Esophagus muscularis mucosa (tissue), 4 donors: ENCODE results near the gene GMDS. TPM values are rescaled to one million over a fixed set of nuclear protein-coding genes. Genes with fewer than 3 reads are reported as not detected.

ENCODE experiments used
- DNase-seq: peaks from one replicate; pipeline ENCODE4 v3.0.0-alpha.2; 2017; ENCODE audit errors: extremely low spot score
- H3K27ac ChIP-seq, 4 donors: fragments of 200-600 bp; sonication (generic); replicated peaks in 1 of 4; 1 replicate in 3 of 4; 2 replicates in 1 of 4; pipeline ENCODE4 v1.5.1; 2016 to 2019; ENCODE audit warnings: mild to moderate bottlenecking in 1 of 4
- H3K27me3 ChIP-seq, 4 donors: fragments of 200-600 bp; sonication (generic); one replicate each; pipeline versions ENCODE4 v1.5.1 to v1.6.0; 2016 to 2019
- H3K36me3 ChIP-seq, 4 donors: fragments of 200-600 bp; sonication (generic); one replicate each; pipeline ENCODE4 v1.5.1; 2016 to 2019
- H3K4me1 ChIP-seq, 4 donors: fragments of 200-600 bp; sonication (generic); one replicate each; pipeline ENCODE4 v1.5.1; 2016 to 2019
- H3K4me3 ChIP-seq, 4 donors: fragments of 200-600 bp; sonication (generic); 1 replicate in 2 of 4; 2 replicates in 2 of 4; pipeline ENCODE4 v1.5.1; 2016 to 2019; ENCODE audit warnings: mild to moderate bottlenecking in 4 of 4, moderate library complexity in 1 of 4
- H3K9me3 ChIP-seq, 4 donors: fragments of 200-600 bp; sonication (generic); 1 replicate in 3 of 4; 2 replicates in 1 of 4; pipeline ENCODE4 v1.5.1; 2016 to 2019
- EP300 ChIP-seq: sonication (generic); formaldehyde crosslinking; IDR thresholded peaks from one replicate; pipeline ENCODE4 v1.6.1; 2017; ENCODE audit warnings: antibody characterized with exemption
- POLR2A ChIP-seq: fragments of 450-650 bp; IDR thresholded peaks from one replicate; pipeline ENCODE4 v1.6.1; 2017; ENCODE audit warnings: antibody characterized with exemption, moderate library complexity, mild to moderate bottlenecking, low read depth
- POLR2AphosphoS5 ChIP-seq, 2 donors: sonication (generic); formaldehyde crosslinking; IDR thresholded peaks; one replicate each; pipeline ENCODE4 v1.6.1; 2017; ENCODE audit warnings: antibody characterized with exemption in 2 of 2
- WGBS: methylation state at CpG from one replicate; pipeline ENCODE4 v1.1.5; 2018; 5-methylcytosine and 5-hydroxymethylcytosine counted together
- intact Hi-C: fragments of 100-400 bp; cut with DNase I; formaldehyde crosslinking; loops from one replicate; pipeline ENCODE4 v1.15.1; 2023
- total RNA-seq, 4 donors: library from RNA; depleted of rRNA; stranded (reverse); fragments of >200 nt; gene quantifications; one replicate each; pipeline versions ENCODE4 v1.1.0 to v1.2.1, GENCODE V29; 2016
- TF ChIP-seq, protein P1 (sequence below), 3 experiments: fragments of 200-600 bp in 2 of 3; fragments of 450-650 bp in 1 of 3; sonication (generic) in 2 of 3; IDR thresholded peaks; one replicate each; pipeline ENCODE4 v1.5.1; 2017 to 2019; ENCODE audit warnings: antibody characterized with exemption in 3 of 3, mild to moderate bottlenecking in 2 of 3, moderate library complexity in 1 of 3

Gene GMDS
- total RNA-seq, 4 donors from 2014 or later, result 3.6 to 14.1 (median 6.0) TPM

DNA sequence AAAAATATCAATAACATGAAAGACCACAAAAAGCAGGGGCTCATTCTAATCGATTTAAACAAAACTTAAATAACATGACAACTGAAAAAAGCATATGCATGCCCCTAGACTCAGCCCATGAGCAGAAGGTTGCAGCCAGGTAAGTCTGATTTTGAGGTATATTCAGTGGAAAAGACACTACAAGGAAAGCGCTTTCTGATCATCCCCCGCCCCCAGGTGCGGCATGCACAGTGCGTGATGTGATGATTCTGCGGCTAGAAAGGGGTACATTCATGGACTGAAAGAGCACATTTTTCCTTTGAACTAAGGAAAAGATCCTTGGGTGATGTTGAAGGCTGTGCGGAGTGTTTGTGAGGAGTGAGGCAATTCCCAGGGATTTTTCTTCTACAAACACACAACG lies 652.6 kb downstream of the GMDS start:
- intact Hi-C loops, result loop anchor here (10.0 kb wide), 1 partner anchor 1152 kb away; no protein-coding TSS in a partner anchor
- Histone ChIP-seq H3K4me1 (peaks cover 6 to 10% (median 8%) of the 10 kb centered on the region in 4 donors), H3K36me3 (no peaks in the 10 kb centered on the region), H3K4me3 (no peak overlapping the region), H3K27me3 (peaks cover 0 to 30% (median 7%) of the 10 kb centered on the region in 4 donors), H3K27ac (no peak overlapping the region), H3K9me3 (no peaks in the 10 kb centered on the region)
- 94% methylated on average over 8 of the region's 8 CpGs for WGBS
- DNase-seq, result no peak
- TF ChIP-seq EP300 (no peak), POLR2AphosphoS5 (IDR thresholded peaks at IDR 0.05) (no peak), POLR2A (no peak)
- TF ChIP-seq, protein P1, sequence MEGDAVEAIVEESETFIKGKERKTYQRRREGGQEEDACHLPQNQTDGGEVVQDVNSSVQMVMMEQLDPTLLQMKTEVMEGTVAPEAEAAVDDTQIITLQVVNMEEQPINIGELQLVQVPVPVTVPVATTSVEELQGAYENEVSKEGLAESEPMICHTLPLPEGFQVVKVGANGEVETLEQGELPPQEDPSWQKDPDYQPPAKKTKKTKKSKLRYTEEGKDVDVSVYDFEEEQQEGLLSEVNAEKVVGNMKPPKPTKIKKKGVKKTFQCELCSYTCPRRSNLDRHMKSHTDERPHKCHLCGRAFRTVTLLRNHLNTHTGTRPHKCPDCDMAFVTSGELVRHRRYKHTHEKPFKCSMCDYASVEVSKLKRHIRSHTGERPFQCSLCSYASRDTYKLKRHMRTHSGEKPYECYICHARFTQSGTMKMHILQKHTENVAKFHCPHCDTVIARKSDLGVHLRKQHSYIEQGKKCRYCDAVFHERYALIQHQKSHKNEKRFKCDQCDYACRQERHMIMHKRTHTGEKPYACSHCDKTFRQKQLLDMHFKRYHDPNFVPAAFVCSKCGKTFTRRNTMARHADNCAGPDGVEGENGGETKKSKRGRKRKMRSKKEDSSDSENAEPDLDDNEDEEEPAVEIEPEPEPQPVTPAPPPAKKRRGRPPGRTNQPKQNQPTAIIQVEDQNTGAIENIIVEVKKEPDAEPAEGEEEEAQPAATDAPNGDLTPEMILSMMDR (IDR thresholded peaks at IDR 0.05), result no peak

DNA sequence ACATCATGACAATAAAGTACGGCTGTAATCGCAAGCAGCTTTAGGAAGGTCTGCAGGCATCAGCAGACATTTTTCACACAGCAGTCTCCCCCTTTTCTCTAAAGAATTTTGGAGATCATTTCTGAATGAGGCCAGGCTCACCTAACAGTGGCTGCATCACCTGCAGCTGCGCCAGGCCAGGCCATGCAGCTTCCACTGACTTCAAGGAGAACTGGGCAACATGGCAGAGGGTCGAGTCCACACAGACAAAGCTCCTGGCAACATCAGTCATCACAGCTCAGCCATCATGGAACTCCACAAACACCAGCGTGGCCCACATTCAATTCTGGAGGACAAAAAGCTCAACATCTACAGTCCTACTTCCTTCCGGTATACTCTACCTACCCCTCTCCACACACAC lies 653.5 kb downstream of the GMDS start:
- Histone ChIP-seq H3K36me3 (no peaks in the 10 kb centered on the region), H3K27ac (no peak overlapping the region), H3K4me1 (peaks cover 6 to 10% (median 8%) of the 10 kb centered on the region in 4 donors), H3K9me3 (no peaks in the 10 kb centered on the region), H3K4me3 (no peak overlapping the region), H3K27me3 (peaks cover 0 to 30% (median 5%) of the 10 kb centered on the region in 4 donors)
- DNase-seq, result no peak
- intact Hi-C loops, result loop anchor here (10.0 kb wide), 1 partner anchor 1153 kb away; no protein-coding TSS in a partner anchor
- TF ChIP-seq POLR2A (no peak), EP300 (no peak), POLR2AphosphoS5 (IDR thresholded peaks at IDR 0.05) (no peak)
- TF ChIP-seq, protein P1 (IDR thresholded peaks at IDR 0.05), result no peak
- WGBS, result 91% methylated on average over 6 of the region's 6 CpGs

DNA sequence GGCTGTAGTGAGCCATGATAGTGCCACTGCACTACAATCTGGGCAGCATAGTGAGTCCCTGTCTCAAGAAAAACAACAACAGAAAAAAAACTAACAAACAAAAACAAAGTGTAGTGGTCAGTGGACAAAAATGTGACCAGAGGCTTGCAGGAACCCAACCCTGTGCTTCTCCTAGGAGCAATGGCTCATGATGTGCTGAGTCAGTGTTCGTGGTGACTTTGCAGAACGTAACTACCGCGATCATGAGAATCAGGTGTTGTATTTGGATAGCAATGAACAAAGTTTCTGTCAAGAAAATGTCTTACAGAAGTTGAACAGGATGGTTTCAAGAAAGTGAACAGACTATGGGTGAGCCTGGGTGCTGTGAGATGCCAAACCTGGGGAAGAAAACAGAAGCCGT lies 654.2 kb downstream of the GMDS start:
- Histone ChIP-seq H3K9me3 (no peaks in the 10 kb centered on the region), H3K27me3 (peaks cover 0 to 30% (median 5%) of the 10 kb centered on the region in 4 donors), H3K27ac (no peak overlapping the region), H3K4me3 (no peak overlapping the region), H3K36me3 (no peaks in the 10 kb centered on the region), H3K4me1 (peaks cover 4 to 5% (median 5%) of the 10 kb centered on the region in 4 donors)
- no peak for TF ChIP-seq EP300
- TF ChIP-seq, protein P1 (IDR thresholded peaks at IDR 0.05), result no peak
- TF ChIP-seq POLR2AphosphoS5 (IDR thresholded peaks at IDR 0.05), result no peak
- 92% methylated on average over 5 of the region's 5 CpGs for WGBS
- intact Hi-C loops, result loop anchor here (10.0 kb wide), 1 partner anchor 1154 kb away; no protein-coding TSS in a partner anchor
- no peak for DNase-seq

DNA sequence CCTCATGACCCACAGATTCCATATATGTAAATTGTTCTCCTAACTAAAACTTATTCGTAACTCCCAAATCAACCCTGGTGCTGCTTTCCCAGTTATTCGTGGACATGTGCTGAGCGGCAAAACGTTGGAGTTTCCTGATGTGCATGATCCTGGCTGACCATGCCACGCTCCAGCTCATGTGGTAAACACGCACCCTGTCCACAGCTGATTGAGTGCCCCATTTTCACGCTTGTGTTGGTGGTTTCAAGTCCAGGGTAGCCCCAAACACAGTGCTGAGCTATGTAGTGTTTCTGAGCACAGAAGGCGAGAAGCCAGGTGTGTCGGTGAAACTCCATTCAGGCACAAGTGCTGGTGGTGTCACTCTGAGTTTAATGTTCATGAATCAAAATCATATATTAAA lies 654.8 kb downstream of the GMDS start:
- WGBS, result 98% methylated on average over 8 of the region's 9 CpGs

More for the DNA sequence above, 654.8 kb downstream of the GMDS start:
- H3K4me1 ChIP-seq, result no peaks in the 10 kb centered on the region
- no peak overlapping the region for H3K27ac ChIP-seq
- H3K36me3 ChIP-seq, result no peaks in the 10 kb centered on the region
- H3K4me3 ChIP-seq, result no peak overlapping the region
- intact Hi-C loops, result loop anchor here (10.0 kb wide), 1 partner anchor 1154 kb away; no protein-coding TSS in a partner anchor
- H3K9me3 ChIP-seq, result no peaks in the 10 kb centered on the region
- TF ChIP-seq POLR2A (no peak), EP300 (no peak), POLR2AphosphoS5 (IDR thresholded peaks at IDR 0.05) (no peak)
- TF ChIP-seq, protein P1 (IDR thresholded peaks at IDR 0.05), result no peak
- no peak for DNase-seq
- peaks cover 0 to 24% (median 3%) of the 10 kb centered on the region in 4 donors for H3K27me3 ChIP-seq
